OCI-LY3 (cell line): ENCODE data around the gene SLC6A2.

Experiments used
- H2AFZ ChIP-seq: fragments of 200-600, 300-600 bp; shearing (Covaris generic); 2 replicates; pipeline ENCODE4 v1.6.0; 2014; ENCODE audit warnings: antibody characterized with exemption, low read depth, low read length
- H3K27ac ChIP-seq: fragments of 200-600, 300-600 bp; sonication (generic); 2 replicates; pipeline ENCODE4 v1.5.1; 2014; ENCODE audit warnings: mild to moderate bottlenecking, low read length, moderate library complexity, mixed read lengths
- H3K27me3 ChIP-seq: fragments of 200-600, 300-600 bp; sonication (generic); 2 replicates; pipeline ENCODE4 v1.6.1; 2014; ENCODE audit warnings: low read depth, low read length, mixed read lengths
- H3K36me3 ChIP-seq: fragments of 200-600, 300-600 bp; sonication (generic); replicated peaks from 2 replicates; pipeline ENCODE3; 2014; ENCODE audit warnings: low read depth, low read length, mixed read lengths
- H3K4me1 ChIP-seq: fragments of 300-600, 200-600 bp; sonication (generic); 2 replicates; pipeline ENCODE4 v1.6.1; 2014; ENCODE audit warnings: low read length, mixed read lengths
- H3K4me2 ChIP-seq: fragments of 200-600, 300-600 bp; sonication (generic); 2 replicates; pipeline ENCODE4 v1.6.1; 2014; ENCODE audit warnings: low read length, mixed read lengths
- H3K4me3 ChIP-seq: fragments of 300-600, 200-600 bp; sonication (generic); 2 replicates; pipeline ENCODE4 v1.5.1; 2014; ENCODE audit warnings: antibody characterized with exemption, mild to moderate bottlenecking, low read length, moderate library complexity
- H3K79me2 ChIP-seq: fragments of 300-600, 200-600 bp; shearing (Covaris generic); 2 replicates; pipeline ENCODE4 v1.6.1; 2014; ENCODE audit warnings: mild to moderate bottlenecking, low read length, mixed read lengths
- H3K9ac ChIP-seq: fragments of 300-600, 200-600 bp; shearing (Covaris generic); 2 replicates; pipeline ENCODE4 v1.6.0; 2014; ENCODE audit warnings: mild to moderate bottlenecking, low read length, moderate library complexity
- H3K9me3 ChIP-seq: fragments of 200-600, 300-600 bp; shearing (Covaris generic); 2 replicates; pipeline ENCODE4 v1.6.1; 2014; ENCODE audit warnings: low read length, mixed read lengths; ENCODE audit not compliant: insufficient read depth
- H4K20me1 ChIP-seq: fragments of 200-600, 300-600 bp; sonication (generic); 2 replicates; pipeline ENCODE4 v1.6.1; 2016; ENCODE audit warnings: low read length, mixed read lengths; ENCODE audit not compliant: insufficient read depth
- EZH2phosphoT487 ChIP-seq: fragments of 200-600 bp; shearing (Covaris generic); IDR thresholded peaks from 2 replicates; pipeline ENCODE4 v1.6.1; 2018; ENCODE audit warnings: antibody characterized with exemption, mixed run types, low read depth
- TF ChIP-seq, protein P1 (sequence below): fragments of 200-600, 300-600 bp; sonication (generic); IDR thresholded peaks from 2 replicates; pipeline ENCODE4 v1.5.1; 2014; ENCODE audit warnings: antibody characterized with exemption, low read length, low read depth

SLC6A2 gene

DNA sequence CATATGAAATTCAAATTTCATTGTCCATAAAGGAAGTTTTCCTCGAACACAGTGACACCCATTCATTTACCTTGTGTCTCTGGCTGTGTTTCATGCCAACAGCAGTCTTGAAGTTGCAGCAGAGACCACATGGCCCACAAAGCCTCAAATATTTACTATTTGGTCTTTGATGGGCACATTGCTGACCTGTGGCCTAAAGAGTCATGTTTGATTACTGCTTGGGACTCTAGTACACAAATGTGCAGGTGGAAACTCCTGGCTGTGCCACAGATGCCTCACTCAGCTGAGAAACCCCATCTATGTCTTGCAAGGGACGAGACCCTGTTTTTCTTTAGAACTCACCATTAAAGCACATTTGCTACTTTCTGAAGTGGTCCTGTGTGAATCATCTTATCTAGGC, 76.7 kb downstream of the SLC6A2 start:
- Histone ChIP-seq H3K79me2 (no peaks in the 10 kb centered on the region), H3K36me3 (no peaks in the 10 kb centered on the region), H3K4me2 (no peak overlapping the region), H3K4me3 (no peak overlapping the region), H4K20me1 (no peaks in the 10 kb centered on the region), H3K4me1 (no peaks in the 10 kb centered on the region), H2AFZ (no peak overlapping the region), H3K9me3 (no peaks in the 10 kb centered on the region), H3K9ac (no peak overlapping the region), H3K27me3 (no peaks in the 10 kb centered on the region), H3K27ac (no peak overlapping the region)
- no peak for TF ChIP-seq EZH2phosphoT487
- TF ChIP-seq, protein P1, sequence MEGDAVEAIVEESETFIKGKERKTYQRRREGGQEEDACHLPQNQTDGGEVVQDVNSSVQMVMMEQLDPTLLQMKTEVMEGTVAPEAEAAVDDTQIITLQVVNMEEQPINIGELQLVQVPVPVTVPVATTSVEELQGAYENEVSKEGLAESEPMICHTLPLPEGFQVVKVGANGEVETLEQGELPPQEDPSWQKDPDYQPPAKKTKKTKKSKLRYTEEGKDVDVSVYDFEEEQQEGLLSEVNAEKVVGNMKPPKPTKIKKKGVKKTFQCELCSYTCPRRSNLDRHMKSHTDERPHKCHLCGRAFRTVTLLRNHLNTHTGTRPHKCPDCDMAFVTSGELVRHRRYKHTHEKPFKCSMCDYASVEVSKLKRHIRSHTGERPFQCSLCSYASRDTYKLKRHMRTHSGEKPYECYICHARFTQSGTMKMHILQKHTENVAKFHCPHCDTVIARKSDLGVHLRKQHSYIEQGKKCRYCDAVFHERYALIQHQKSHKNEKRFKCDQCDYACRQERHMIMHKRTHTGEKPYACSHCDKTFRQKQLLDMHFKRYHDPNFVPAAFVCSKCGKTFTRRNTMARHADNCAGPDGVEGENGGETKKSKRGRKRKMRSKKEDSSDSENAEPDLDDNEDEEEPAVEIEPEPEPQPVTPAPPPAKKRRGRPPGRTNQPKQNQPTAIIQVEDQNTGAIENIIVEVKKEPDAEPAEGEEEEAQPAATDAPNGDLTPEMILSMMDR: no peak

DNA sequence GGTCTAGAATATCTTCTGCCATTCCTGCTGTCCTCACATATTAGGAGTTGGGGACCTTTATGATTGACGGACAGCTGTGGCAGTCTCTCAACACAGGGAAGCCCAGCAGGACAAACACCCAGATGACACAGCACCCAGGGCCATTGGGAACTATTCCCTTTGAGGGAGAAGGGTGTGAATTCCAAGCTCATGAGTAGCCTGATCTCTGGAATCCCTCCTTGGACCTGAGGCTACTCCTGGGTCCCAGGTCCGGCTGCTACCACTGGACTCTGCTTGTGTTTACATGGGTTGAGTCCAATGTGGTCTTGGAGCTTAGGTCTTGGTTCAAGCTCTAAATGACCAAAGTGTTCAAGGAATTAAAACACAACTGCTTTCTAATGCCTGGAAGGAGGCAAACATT, 78.9 kb downstream of the SLC6A2 start:
- H2AFZ ChIP-seq: no peak overlapping the region

DNA sequence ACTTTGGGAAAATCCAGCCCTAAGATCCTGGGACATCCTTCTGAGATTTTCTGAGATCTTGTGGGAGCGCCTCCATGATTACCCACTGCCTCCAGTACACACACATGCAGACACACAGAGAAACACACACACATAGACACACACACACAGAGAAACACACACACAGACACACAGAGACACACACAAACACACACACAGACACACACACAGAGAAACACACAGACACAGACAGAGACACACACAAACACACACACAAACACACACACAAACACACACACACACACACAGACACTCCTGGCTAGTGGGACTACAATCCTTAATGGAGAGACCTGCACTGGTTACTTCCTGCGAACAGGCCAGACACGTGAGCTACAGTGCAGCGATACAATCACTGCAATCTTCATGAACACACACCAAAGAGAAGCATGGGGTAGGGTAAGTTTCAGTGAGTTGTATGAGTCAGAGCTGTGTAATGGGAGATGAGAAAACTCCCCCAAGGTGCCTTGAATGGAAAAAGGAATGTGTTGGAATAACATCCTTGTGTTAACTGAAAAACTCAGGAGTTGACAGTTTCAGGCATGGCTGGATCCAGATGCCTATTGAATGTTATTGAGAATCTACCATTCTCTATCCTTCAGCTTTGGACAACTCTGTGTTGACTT, 79.5 kb downstream of the SLC6A2 start:
- Histone ChIP-seq H3K79me2 (no peaks in the 10 kb centered on the region), H3K9ac (no peak overlapping the region), H3K27ac (no peak overlapping the region), H3K4me1 (no peaks in the 10 kb centered on the region), H3K4me2 (no peak overlapping the region), H2AFZ (no peak overlapping the region), H3K9me3 (no peaks in the 10 kb centered on the region), H3K27me3 (no peaks in the 10 kb centered on the region; the same call in 1 of the 2 replicates), H3K4me3 (no peak overlapping the region), H3K36me3 (no peaks in the 10 kb centered on the region), H4K20me1 (no peaks in the 10 kb centered on the region)
- no peak for TF ChIP-seq EZH2phosphoT487
- TF ChIP-seq, protein P1: no peak

More for the DNA sequence above, 78.9 kb downstream of the SLC6A2 start:
- Histone ChIP-seq H3K36me3 (no peaks in the 10 kb centered on the region), H3K9me3 (no peaks in the 10 kb centered on the region), H3K4me3 (no peak overlapping the region), H3K9ac (no peak overlapping the region), H4K20me1 (no peaks in the 10 kb centered on the region), H3K27me3 (no peaks in the 10 kb centered on the region; the same call in 1 of the 2 replicates), H3K4me2 (no peak overlapping the region), H3K4me1 (no peaks in the 10 kb centered on the region), H3K79me2 (no peaks in the 10 kb centered on the region), H3K27ac (no peak overlapping the region)
- TF ChIP-seq, protein P1: no peak
- no peak for TF ChIP-seq EZH2phosphoT487

DNA sequence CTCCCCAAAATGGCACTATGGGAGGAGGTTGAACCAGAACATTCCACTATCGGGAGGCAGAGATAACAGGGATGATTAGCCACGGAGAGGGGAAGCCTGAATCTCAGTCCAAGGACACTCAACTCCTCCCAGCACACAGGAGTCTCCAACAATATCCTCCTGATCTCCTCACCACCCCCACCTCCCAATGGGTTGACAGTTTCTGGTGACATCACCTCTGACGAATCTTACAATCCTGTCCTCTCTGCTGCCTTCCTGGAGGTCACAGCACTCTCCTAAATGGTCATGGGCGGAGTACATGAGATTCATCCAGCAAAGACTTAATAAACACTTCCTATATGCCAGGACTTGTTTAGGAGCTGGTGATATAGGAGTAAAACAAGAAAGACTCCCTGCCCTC, 80.9 kb downstream of the SLC6A2 start:
- no peaks in the 10 kb centered on the region for H3K79me2 ChIP-seq
- H3K36me3 ChIP-seq: no peaks in the 10 kb centered on the region
- no peak overlapping the region for H2AFZ ChIP-seq
- no peak overlapping the region for H3K4me2 ChIP-seq
- H3K9me3 ChIP-seq: no peaks in the 10 kb centered on the region
- no peak overlapping the region for H3K4me3 ChIP-seq
- no peak overlapping the region for H3K9ac ChIP-seq
- H3K4me1 ChIP-seq: no peaks in the 10 kb centered on the region
- TF ChIP-seq, protein P1: no peak
- TF ChIP-seq EZH2phosphoT487: no peak
- no peaks in the 10 kb centered on the region; the same call in 1 of the 2 replicates for H3K27me3 ChIP-seq
- no peak overlapping the region for H3K27ac ChIP-seq
- H4K20me1 ChIP-seq: no peaks in the 10 kb centered on the region
